Stimulated activated CD4-positive, alpha-beta T cell treated with anti-CD3 and anti-CD28 coated beads, Interleukin-1b, Interleukin-23, amount 100 ng/mL, for 24 hours (primary cell): ENCODE measurements around the gene MED23.
A peak's percentile ranks its signal among the peaks of the same experiment; 100 is the strongest.

Experiments
- DNase-seq, 4 experiments: peaks; one replicate each; pipeline ENCODE4 v3.0.0-alpha.2; 2020; ENCODE audit warnings: low read depth in 4 of 4, low spot score in 1 of 4

Gene MED23

GRCh38 chr6:131627724-131628682 lies at the start of gene MED23:
Gene MED23 (minus strand): TSS chr6:131628242. CDS start chr6:131628049, 193 bp downstream.
- peak; percentile 91 to 98 (median 93) for DNase-seq

- no peak for DNase-seq
These were observed 45.1 kb upstream of the MED23 start for GRCh38 chr6:131673184-131673583.

GRCh38 chr6:131669891-131670290 lies 41.8 kb upstream of the MED23 start:
- DNase-seq: no peak

- no peak for DNase-seq
These were observed 35.6 kb upstream of the MED23 start for GRCh38 chr6:131663578-131664165.

GRCh38 chr6:131660195-131660594 lies 32.2 kb upstream of the MED23 start:
- DNase-seq: no peak

- DNase-seq: no peak
These were observed 30.2 kb upstream of the MED23 start for GRCh38 chr6:131658287-131658686.

GRCh38 chr6:131657630-131658111 lies 29.6 kb upstream of the MED23 start:
- DNase-seq: no peak

- no peak for DNase-seq
These were observed 29.2 kb upstream of the MED23 start for GRCh38 chr6:131657222-131657621.

GRCh38 chr6:131656667-131657066 lies 28.6 kb upstream of the MED23 start:
- no peak for DNase-seq

- no peak for DNase-seq
These were observed 27.9 kb upstream of the MED23 start for GRCh38 chr6:131655951-131656350.

- no peak for DNase-seq
These were observed 27.3 kb upstream of the MED23 start for GRCh38 chr6:131655387-131655786.

GRCh38 chr6:131654326-131654725 lies 26.3 kb upstream of the MED23 start:
- no peak for DNase-seq

GRCh38 chr6:131652472-131652871 lies 24.4 kb upstream of the MED23 start:
- no peak for DNase-seq

- DNase-seq: no peak
These were observed 23.7 kb upstream of the MED23 start for GRCh38 chr6:131651782-131652181.

- no peak for DNase-seq
These were observed 18.2 kb upstream of the MED23 start for GRCh38 chr6:131646249-131646670.

- DNase-seq: no peak
These were observed 17.8 kb upstream of the MED23 start for GRCh38 chr6:131645846-131646245.

- no peak for DNase-seq
These were observed 16.9 kb upstream of the MED23 start for GRCh38 chr6:131644921-131645320.

- no peak for DNase-seq
These were observed 15.9 kb upstream of the MED23 start for GRCh38 chr6:131643855-131644460.

GRCh38 chr6:131642987-131643611 lies 15.1 kb upstream of the MED23 start:
- DNase-seq: no peak

- DNase-seq: no peak
These were observed 14.5 kb upstream of the MED23 start for GRCh38 chr6:131642565-131642964.

- no peak for DNase-seq
These were observed 13.5 kb upstream of the MED23 start for GRCh38 chr6:131641554-131641953.
